GM18519 (cell line): ENCODE data around the gene FDX2.

Source experiments
- ATAC-seq: cut with Tn5 transposase; IDR thresholded peaks from one replicate; pipeline ENCODE4 v1.9.1; 2021; ENCODE audit warnings: mild to moderate bottlenecking, moderate library complexity; ENCODE audit not compliant: unreplicated experiment, low FRiP score

The FDX2 gene

GRCh38 chr19:10306327-10306726 lies 9.5 kb downstream of the FDX2 start:
- ATAC-seq: no peak

- ATAC-seq: no peak
Observed at GRCh38 chr19:10305139-10305806, 10.5 kb downstream of the FDX2 start.

GRCh38 chr19:10299545-10300458 lies 16.0 kb downstream of the FDX2 start:
- ATAC-seq: no peak

- no peak for ATAC-seq
Observed at GRCh38 chr19:10295847-10296591, 19.8 kb downstream of the FDX2 start.

DNA sequence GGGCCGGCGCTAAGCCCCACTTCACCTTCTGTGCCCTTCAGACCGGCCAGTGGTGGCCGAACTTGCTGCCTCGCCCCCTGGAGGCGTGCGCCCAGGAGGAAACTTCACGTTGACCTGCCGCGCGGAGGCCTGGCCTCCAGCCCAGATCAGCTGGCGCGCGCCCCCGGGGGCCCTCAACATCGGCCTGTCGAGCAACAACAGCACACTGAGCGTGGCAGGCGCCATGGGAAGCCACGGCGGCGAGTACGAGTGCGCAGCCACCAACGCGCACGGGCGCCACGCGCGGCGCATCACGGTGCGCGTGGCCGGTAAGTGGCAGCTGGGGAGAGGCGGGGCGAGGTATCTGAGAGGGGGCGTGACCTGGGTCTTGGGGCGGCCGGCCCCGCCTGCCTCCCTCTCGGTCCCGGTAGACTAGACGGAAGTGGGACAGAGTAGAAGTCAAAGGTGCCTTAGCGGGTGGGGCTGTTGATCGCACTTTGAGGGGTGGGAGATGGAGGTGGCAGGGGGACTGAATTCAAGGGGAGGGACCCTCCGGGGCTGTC lies 20.4 kb downstream of the FDX2 start:
- no peak for ATAC-seq

- ATAC-seq: no peak
Observed at GRCh38 chr19:10294368-10294697, 21.5 kb downstream of the FDX2 start.

DNA sequence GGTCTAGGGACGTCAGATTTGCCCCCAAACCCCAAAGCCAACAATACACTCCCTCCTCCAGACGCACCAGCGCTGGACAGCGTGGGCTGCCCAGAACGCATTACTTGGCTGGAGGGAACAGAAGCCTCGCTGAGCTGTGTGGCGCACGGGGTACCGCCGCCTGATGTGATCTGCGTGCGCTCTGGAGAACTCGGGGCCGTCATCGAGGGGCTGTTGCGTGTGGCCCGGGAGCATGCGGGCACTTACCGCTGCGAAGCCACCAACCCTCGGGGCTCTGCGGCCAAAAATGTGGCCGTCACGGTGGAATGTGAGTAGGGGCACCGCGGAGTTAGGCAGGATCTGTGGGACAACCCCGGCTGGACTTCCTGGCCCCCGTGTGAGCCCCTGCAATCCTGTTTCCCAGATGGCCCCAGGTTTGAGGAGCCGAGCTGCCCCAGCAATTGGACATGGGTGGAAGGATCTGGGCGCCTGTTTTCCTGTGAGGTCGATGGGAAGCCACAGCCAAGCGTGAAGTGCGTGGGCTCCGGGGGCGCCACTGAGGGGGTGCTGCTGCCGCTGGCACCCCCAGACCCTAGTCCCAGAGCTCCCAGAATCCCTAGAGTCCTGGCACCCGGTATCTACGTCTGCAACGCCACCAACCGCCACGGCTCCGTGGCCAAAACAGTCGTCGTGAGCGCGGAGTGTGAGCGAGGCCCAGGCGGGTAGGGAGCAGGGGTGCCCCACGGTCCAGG lies 22.0 kb downstream of the FDX2 start:
- ATAC-seq: no peak

- ATAC-seq: no peak
Observed at GRCh38 chr19:10292789-10293636, 22.8 kb downstream of the FDX2 start.

- ATAC-seq: no peak
Observed at GRCh38 chr19:10292206-10292788, 23.5 kb downstream of the FDX2 start.

GRCh38 chr19:10291554-10292205 lies 24.1 kb downstream of the FDX2 start:
- ATAC-seq: no peak

- ATAC-seq: no peak
Observed at GRCh38 chr19:10290876-10291553, 24.8 kb downstream of the FDX2 start.

GRCh38 chr19:10290357-10290875 lies 25.4 kb downstream of the FDX2 start:
- ATAC-seq: no peak

DNA sequence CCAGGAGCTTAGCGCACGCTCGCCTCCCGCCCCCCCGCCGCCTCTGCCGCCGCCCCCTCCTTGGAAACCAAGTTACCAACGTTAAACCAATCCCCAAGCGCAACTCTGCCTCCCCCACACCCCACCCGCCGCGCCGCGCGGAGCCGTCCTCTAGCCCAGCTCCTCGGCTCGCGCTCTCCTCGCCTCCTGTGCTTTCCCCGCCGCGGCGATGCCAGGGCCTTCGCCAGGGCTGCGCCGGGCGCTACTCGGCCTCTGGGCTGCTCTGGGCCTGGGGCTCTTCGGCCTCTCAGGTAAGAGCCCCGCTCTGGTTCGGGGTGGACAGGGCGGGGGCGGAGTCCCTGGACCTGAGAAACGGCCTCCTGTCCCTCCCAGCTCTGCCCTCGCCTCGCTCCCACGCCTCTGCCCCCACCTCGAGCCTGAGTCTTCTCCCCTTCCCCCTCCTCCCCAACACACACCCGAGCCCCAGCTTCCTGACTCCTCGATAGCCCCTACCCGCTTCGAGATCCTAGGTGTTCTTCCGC lies 25.9 kb downstream of the FDX2 start, which contains the start of gene ICAM5:
ICAM5 (plus strand) TSS at position 117 of the 521 bp plus-strand sequence; CDS start at position 209, 92 bp downstream.
- ATAC-seq: no peak

DNA sequence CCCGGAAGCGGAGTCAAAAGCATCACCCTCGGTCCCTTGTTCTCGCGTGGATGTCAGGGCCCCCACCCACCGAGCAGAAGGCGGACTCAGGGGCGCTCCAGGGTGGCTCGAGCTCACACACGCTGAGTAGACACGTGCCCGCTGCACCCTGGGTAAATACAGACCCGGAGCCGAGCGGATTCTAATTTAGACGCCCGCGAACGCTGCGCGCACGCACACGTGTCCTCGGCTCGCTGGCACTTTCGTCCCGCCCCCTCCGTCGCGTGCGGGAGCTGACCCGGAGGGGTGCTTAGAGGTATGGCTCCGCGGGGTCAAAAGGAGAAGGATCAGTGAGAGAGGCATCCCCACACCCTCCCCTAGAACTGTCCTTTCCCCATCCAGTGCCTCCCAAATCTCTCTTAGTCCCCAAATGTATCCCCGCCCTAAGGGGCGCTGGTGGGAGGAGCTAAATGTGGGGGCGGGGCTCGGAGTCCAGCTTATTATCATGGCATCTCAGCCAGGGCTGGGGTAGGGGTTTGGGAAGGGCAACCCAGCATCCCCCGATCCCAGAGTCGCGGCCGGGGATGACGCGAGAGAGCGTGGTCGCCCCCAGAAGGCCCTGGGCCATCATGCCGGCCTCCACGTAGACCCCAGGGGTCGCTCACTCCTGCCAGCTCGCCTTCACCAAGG lies 26.5 kb downstream of the FDX2 start:
- ATAC-seq: no peak

GRCh38 chr19:10288662-10289166 lies 27.1 kb downstream of the FDX2 start:
- ATAC-seq: no peak
